Lower leg skin (tissue), 4 donors: Measurements from ENCODE around the gene BATF. TPM values are rescaled to one million over a fixed set of nuclear protein-coding genes. Genes with fewer than 3 reads are reported as not detected.

ENCODE experiments used
- DNase-seq, 2 donors: peaks; one replicate each; pipeline ENCODE4 v3.0.0-alpha.2; 2019; ENCODE audit warnings: low spot score in 2 of 2
- H3K4me3 ChIP-seq: fragments of 200-600 bp; sonication (generic); 2 replicates; pipeline ENCODE4 v1.5.1; 2017; ENCODE audit warnings: mild to moderate bottlenecking, low read depth; ENCODE audit not compliant: poor library complexity, severe bottlenecking
- POLR2A ChIP-seq, 2 donors: fragments of 450-650 bp; IDR thresholded peaks; one replicate each; pipeline ENCODE4 v1.6.1; 2016 to 2017; ENCODE audit warnings: antibody characterized with exemption in 2 of 2, mild to moderate bottlenecking in 1 of 2, moderate library complexity in 1 of 2
- WGBS, 2 donors: methylation state at CpG; one replicate each; pipeline ENCODE4 v1.1.5; 2018; 5-methylcytosine and 5-hydroxymethylcytosine counted together
- intact Hi-C: fragments of 100-400 bp; cut with DNase I; formaldehyde crosslinking; loops from one replicate; pipeline ENCODE4 v1.15.0; 2023; ENCODE audit warnings: low total_unique reads
- total RNA-seq, 4 donors: library from RNA; depleted of rRNA; stranded (reverse); fragments of >200 nt; gene quantifications; one replicate each; pipeline ENCODE4 v1.1.0, GENCODE V29; 2016
- TF ChIP-seq, protein P1 (sequence below), 3 donors: fragments of 450-650 bp; IDR thresholded peaks; one replicate each; pipeline ENCODE4 v1.5.1; 2016; ENCODE audit warnings: antibody characterized with exemption in 3 of 3, mild to moderate bottlenecking in 3 of 3, moderate library complexity in 2 of 3

Gene BATF
- total RNA-seq, 4 donors from 2014 or later = 2.1 to 7.3 (median 4.6) TPM

DNA sequence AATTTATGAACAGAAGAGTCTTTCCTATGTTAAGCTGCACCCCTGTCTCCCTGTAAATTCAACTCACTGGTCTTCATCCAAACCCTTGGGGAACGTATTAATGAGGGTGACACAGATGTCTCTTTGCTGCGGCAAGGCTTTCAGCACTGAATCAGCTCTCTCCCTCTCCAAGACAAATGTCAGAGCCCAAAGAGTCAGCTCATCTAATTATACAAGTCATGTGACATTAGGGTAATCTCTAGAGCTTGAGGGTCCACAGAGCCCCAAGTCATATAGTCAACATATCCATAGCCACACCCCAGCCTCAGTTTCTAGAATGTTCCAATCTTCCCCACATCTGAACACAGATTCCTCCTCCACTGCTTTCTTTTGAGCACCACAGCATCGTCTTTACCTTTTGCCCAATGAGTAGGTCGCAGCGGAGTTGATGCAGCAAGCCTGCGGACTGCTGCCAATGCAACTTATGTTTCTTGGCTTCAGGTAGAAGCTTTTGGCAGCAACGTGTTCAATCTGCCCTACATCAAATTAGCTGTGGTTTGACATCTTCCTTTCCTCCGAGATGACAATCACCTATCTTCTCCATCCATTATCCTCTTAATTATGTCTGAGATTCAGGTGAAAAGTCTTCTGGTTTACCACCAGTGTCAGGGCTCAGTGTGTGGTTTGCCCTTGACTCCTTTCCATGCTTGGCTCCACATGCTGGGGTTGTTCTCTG, 5.3 kb downstream of the BATF start:
- 41 to 57% methylated on average over 8 of the region's 8 CpGs for WGBS, 2 donors

DNA sequence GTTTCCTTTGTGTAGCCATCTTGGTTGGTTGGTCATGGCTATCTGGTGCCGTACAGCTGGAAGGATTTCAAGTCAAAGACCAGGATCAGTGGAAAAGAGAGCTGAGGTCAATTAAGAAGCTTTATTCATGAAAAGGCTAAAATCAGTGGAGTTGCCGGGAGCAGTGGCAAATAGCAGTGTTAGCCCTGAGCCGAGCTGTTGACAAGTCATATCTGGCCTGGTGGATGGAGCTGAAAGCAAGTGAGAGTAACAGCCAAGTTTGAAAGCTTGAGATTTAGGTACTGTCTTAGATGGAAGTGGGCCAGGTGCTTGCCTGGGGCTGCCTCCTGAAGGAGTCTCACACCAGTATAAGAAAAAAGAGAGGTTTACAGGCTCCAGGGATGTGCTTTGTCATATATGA, 9.0 kb downstream of the BATF start:
- TF ChIP-seq POLR2A (IDR thresholded peaks at IDR 0.05) = no peak
- TF ChIP-seq, protein P1, sequence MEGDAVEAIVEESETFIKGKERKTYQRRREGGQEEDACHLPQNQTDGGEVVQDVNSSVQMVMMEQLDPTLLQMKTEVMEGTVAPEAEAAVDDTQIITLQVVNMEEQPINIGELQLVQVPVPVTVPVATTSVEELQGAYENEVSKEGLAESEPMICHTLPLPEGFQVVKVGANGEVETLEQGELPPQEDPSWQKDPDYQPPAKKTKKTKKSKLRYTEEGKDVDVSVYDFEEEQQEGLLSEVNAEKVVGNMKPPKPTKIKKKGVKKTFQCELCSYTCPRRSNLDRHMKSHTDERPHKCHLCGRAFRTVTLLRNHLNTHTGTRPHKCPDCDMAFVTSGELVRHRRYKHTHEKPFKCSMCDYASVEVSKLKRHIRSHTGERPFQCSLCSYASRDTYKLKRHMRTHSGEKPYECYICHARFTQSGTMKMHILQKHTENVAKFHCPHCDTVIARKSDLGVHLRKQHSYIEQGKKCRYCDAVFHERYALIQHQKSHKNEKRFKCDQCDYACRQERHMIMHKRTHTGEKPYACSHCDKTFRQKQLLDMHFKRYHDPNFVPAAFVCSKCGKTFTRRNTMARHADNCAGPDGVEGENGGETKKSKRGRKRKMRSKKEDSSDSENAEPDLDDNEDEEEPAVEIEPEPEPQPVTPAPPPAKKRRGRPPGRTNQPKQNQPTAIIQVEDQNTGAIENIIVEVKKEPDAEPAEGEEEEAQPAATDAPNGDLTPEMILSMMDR (IDR thresholded peaks at IDR 0.05) = no peak
- intact Hi-C loops = no loop called here
- no peak overlapping the region for H3K4me3 ChIP-seq
- 36 to 78% methylated on average over 3 of the region's 3 CpGs for WGBS, 2 donors
- DNase-seq = no peak

More for the DNA sequence above, 5.3 kb downstream of the BATF start:
- intact Hi-C loops = no loop called here
- DNase-seq = no peak
- H3K4me3 ChIP-seq = no peak overlapping the region
- no peak for TF ChIP-seq POLR2A (IDR thresholded peaks at IDR 0.05)
- TF ChIP-seq, protein P1 (IDR thresholded peaks at IDR 0.05) = no peak

DNA sequence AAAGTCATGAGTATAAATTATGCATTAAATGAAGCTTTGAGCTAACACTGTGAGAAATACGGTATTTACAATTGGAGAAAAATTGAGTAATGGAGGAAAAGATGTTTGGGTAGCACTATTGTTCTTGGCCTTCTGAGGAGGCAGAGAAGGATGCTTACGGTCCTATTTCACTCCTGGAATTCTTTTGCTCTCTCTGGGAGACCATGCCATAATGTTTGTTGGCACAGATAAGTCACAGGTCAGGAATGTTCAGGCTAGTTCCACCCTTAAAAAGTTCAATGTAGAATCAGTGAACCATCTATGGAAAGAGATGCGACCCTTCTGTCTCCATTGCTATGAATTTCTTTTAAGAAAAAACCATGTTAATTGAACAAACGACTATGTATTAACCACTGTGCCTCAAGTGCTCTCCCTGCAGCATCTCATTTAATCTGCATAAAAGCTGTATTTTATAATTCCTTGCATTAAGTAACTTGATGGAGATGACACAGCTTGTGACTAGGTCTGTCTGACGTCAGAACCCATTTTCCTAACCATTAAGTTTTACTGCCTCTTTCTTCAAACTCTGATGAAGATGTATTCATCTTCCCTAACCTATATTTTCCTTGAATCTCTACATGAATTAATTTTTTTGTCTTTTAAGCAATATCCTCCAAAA, 9.5 kb downstream of the BATF start:
- intact Hi-C loops = no loop called here
- 57 to 74% methylated on average over 5 of the region's 5 CpGs for WGBS, 2 donors

DNA sequence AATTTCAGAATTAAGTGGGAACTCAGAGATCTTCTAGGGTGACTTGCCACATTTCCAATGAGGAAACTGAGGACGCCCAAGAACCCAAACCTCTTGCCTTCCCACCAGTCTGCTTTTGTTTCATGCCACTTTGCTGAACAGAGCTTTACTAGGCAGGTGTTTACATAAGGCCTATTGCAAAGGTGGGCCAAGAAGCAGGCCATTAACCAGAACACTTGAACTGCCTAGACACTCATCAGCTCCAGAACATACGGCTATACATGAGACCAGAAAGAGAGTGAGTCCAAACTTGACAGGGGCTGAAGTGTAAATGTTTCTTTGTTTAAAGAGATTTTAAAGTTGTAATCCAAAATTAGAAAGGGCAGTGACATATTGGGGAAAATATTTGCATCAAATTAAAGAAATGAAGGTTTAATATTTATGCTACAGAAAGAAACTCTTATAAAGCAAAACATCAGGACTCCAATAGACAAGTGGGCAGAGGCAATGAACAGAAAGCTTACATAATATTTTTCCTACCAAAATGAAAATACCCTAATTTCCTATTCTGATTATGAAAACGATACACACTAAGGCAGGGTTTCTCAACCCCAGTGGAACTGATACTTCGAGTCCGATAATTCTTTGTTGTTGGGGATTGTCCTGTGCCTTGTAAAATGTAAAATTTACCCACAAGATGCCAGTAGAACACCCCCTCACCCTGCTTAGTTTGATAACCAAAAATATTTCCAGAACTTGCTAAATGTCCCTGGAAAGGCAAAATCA, 11.7 kb downstream of the BATF start:
- intact Hi-C loops = no loop called here
- no peak for DNase-seq
- TF ChIP-seq, protein P1 (IDR thresholded peaks at IDR 0.05) = no peak
- no peak for TF ChIP-seq POLR2A (IDR thresholded peaks at IDR 0.05)
- WGBS, 2 donors = 83% methylated on average over 5 of the region's 5 CpGs
- no peak overlapping the region for H3K4me3 ChIP-seq

More for the DNA sequence above, 9.5 kb downstream of the BATF start:
- no peak for DNase-seq
- no peak for TF ChIP-seq POLR2A (IDR thresholded peaks at IDR 0.05)
- TF ChIP-seq, protein P1 (IDR thresholded peaks at IDR 0.05) = no peak
- H3K4me3 ChIP-seq = no peak overlapping the region

DNA sequence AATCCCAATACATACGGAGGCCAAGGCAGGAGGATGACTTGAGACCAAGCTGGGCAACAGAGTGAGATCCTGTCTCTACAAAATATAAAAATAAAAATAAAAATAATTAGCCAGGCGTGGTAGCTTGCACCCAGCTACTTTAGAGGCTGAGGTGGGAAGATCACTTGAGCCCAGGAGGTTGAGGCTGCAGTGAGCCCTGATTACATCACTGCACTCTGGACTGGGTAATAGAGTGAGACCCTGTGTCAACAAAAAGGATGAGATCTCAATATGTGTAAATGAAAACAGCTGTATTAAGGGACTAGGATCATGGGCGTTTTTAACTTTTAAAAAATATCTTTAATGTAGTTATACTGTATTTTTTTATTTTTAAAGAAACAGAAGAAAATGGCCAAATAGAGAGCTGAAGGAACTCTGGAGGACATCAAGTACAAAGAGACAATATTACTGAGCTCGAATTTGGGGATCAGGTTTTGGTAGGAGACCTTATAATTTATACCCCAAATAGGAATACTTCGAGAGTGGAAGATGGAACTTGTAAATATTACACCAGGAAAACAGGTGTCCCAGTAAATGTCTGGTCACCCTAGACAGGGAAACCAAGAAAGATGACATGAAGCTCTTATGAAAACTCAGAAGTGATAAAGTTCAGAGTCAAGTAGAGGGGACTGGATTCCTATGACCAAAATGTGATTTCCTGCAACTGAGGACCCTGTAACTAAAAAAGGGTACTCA, 13.1 kb downstream of the BATF start:
- no peak overlapping the region for H3K4me3 ChIP-seq
- WGBS, 2 donors = 79 to 80% methylated on average over 5 of the region's 5 CpGs
- no peak for TF ChIP-seq POLR2A (IDR thresholded peaks at IDR 0.05)
- TF ChIP-seq, protein P1 (IDR thresholded peaks at IDR 0.05) = no peak
- intact Hi-C loops = no loop called here
- DNase-seq = no peak
